GM18873 (cell line): ENCODE measurements around the gene CCHCR1.
"Not testable (repeated sequence)": the region's sequence is repeated elsewhere in the genome, so short reads cannot be mapped to it uniquely, and the experiment has no call there.

Experiments
- ATAC-seq: cut with Tn5 transposase; IDR thresholded peaks from one replicate; pipeline ENCODE4 v1.9.1; 2021; ENCODE audit warnings: mild to moderate bottlenecking, moderate library complexity, moderate number of reproducible peaks; ENCODE audit not compliant: unreplicated experiment, low FRiP score

CCHCR1 gene

GRCh38 chr6:31164475-31165063 is 7.0 kb upstream of the CCHCR1 start:
- not testable (repeated sequence) for ATAC-seq

GRCh38 chr6:31163922-31164321 is 6.3 kb upstream of the CCHCR1 start:
- ATAC-seq = no peak

DNA sequence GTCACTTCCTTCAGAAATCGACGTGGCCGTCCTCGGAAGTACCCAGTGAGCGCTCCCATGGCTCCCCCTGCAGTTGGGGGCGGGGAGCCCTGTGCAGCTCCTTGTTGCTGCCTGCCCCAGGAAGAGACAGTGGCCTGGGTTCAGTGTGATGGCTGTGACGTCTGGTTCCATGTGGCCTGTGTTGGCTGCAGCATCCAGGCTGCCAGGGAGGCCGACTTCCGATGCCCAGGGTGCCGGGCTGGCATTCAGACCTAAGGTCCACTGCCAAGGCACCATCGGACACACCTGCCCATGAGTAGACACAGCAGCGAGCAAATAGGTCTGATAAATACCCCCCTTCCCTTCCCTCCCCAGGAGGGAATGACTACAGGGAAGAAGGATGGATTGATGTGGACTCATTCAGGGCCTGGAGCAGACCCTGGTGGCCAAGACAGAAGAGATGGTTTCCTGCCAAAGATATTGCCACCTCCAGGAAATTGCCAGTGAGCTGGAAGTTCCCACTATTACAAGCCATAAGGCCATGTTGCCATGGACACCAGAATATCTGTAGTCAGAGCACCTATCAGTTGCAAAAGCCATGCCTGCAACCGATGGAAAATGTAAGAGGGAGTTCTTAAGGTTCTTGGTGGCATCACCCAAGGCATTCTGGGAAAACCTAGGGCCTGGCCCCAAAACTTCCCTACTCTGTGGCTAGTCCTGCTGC is 5.0 kb upstream of the CCHCR1 start:
- ATAC-seq = no peak

- no peak for ATAC-seq
Observed at GRCh38 chr6:31161216-31162126, 3.9 kb upstream of the CCHCR1 start.

DNA sequence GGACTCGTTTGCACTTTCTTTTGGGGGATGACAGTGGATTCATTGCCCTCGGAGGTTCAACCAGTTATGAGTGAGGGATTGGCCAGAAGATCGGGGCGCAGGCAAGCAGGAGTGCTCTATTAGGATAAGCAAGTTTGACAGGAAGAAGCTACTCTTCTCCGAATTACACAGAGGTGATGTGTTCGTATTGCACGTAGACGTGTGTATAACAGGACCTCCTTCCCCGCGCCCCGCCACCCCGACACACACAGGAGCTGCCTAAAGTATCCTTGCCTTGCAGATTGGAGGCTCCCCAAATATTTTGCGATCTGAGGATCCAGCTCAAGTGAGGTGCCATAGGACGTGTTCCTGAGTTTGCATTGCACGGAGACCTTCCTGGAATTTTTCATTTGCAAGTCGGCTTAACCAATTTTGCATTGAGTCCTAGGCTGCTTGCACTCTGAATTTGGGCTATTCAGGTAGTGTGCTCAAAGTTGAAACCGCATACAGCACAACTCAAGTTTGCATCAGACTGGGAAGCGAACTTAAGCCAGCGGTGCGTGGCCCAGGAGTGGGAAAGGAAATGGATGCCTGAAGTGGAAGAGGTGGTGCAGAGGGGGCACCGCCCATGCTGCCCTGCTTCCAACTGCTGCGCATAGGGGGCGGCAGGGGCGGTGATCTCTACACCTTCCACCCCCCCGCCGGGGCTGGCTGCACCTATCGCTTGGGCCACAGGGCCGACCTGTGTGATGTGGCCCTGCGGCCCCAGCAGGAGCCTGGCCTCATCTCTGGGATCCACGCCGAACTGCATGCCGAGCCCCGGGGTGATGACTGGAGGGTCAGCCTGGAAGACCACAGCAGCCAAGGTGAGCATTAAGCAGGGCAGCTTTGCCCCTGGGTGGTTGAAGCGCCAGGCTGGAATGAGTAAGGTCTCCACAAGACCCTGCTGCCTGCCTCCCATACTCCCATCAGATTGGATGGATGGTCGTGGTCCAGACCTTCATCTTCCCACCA is 1.6 kb upstream of the CCHCR1 start:
- no peak for ATAC-seq

DNA sequence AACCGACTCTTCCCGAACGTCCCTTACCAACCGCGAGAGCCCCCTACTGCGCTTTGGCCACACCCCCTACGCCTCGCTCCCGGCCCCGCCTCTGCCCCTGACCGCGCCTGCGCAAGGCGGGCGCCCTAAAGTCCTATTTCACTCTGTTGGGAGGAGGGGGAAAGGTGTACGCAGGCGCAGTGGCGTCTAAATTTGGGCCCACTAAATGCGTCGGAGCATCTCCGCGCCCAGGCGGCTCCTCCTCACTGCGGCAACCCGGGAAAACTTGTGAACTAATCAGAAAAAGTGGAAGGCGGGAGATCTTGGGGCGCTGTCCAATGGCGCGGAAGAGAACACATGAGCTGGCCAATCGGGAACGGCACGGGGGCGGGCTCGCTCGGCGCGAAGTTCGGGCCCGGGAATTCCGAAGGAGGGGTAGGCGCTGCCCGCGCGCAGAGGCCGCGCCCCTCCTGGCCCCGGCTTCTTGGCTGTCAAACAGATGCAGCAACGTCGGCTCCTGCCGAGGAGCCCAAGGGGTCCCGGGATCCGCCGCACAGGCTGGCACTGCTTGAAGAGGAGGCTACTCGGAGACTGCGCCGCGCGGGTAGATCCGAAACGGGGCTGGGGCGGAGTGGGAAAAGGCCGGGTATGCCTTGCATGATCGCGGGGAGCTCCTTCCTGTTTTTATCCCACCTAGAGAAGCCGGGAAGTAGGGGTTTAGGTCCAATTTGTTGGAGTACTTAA is 699 bp upstream of the CCHCR1 start, which contains the start of gene TCF19:
TCF19 (plus strand) TSS at position 450 of the 723 bp plus-strand sequence. CDS start 881 bp downstream, outside the sequence.
- ATAC-seq = peak; percentile 82

GRCh38 chr6:31156641-31157040 is 961 bp downstream of the CCHCR1 start:
- no peak for ATAC-seq

GRCh38 chr6:31154436-31154835 is 3.2 kb downstream of the CCHCR1 start:
- ATAC-seq = no peak

GRCh38 chr6:31152781-31153180 is 4.8 kb downstream of the CCHCR1 start:
- no peak for ATAC-seq

- ATAC-seq = no peak
Observed at GRCh38 chr6:31149827-31150447, 7.7 kb downstream of the CCHCR1 start.

DNA sequence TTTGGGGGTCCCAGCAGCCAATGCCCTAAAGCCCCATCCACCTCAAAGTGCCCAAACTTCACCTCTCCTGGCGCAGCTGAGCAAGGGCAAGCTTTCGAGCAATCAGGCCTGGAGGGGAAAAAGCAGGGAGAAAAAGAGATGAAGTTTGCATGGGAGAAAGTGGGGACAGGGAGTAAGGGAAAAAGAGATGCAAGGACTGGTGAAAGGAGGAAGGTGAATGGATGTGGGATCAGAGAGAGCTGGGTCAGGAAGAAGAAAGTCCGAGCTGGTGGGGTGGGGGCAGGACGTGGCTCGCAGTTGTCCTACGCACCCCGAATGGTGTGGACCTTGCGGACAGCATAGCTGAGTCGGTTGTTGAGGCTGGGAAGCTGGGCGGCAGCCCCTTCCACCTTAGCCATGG is 12.2 kb downstream of the CCHCR1 start:
- no peak for ATAC-seq

GRCh38 chr6:31144970-31145340 is 12.6 kb downstream of the CCHCR1 start:
- ATAC-seq = no peak

DNA sequence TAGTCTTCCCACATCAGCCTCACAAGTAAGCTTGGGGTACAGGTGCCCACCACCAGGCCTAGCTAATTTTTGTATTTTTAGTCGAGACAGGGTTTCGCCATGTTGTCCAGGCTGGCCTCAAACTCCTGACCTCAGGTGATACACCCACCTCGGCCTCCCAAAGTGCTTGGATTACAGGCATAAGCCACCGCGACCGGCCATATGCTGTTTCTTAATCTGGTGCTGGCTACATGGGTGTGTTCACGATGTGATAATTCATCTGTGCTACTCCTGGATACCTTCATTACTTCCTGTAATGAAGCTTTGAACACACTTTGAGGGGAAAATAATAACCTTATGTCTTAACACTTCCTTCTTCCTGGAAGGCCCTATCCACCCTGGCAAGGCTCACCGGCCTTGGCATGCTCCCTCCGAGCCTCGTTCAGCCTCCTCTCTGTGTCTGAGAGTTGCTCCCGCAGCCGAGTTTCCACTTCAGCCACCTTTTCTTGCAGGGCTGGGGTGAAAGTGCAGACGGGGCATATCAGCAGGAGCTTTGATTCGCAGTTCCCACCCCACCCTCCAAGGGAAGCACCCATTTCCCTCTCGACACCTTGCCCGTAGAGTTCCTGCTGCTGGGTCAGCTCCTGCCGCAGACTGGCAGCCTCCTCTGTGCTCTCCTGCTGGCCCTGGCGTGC is 13.2 kb downstream of the CCHCR1 start:
- no peak for ATAC-seq

DNA sequence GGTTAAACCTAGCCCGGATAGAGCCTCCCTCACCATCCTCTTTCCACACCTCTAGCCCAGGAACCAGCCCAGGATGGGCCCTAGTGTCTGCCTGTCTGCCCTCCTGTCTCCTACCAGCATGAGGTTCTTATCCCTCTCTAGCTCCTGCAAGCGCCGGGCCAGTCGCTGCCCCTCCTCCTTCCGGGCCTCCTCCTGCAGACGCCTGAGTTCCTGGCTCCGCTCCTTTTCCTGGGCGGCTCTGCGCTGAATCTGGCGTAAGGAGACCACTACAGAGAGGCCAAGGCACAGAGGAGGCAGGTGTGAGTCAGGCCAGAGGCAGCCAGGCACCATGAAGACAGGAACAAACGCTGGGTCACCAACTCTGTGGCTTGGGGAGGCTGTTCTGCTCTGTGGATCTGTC is 14.5 kb downstream of the CCHCR1 start:
- no peak for ATAC-seq

DNA sequence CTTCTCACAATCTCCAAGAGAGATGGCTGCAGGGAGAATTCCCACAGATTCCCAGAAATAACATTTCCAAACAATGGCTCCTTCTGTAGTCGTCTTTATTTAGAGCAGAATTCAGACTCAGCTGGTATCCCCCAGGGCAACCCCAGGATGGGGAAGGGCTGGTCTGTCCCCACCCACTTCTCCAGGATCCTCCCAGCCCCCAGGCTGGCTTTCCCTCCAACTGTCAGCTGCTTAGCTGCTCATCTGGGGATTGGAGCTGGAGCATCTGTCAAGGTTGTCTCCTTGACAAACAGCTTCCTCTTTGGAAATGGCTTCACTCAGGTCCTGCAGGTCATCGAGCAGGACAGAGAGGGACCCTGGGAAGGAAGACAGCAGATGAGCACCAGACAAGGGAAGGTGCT is 15.2 kb downstream of the CCHCR1 start:
- ATAC-seq = no peak

GRCh38 chr6:31140643-31141042 is 17.0 kb downstream of the CCHCR1 start:
- no peak for ATAC-seq

DNA sequence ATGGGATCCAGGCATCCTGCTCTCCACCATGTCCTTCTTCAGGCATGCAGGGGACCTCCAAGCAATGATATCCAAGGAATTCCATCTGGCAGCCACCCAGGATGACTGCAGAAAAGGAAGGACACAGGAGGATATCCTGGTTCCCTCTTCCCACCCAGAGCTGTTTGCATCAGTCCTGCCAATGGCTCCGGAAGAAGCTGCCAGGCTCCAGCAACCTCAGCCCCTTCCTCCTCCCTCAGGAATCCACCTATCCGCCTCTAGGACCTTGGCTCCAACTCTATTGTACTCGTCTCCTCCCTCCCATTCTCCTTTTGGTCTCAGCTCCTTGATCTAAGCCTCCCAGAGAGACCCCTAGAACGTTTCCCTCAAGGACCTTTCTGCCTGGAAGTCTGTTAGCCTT is 18.0 kb downstream of the CCHCR1 start:
- no peak for ATAC-seq

DNA sequence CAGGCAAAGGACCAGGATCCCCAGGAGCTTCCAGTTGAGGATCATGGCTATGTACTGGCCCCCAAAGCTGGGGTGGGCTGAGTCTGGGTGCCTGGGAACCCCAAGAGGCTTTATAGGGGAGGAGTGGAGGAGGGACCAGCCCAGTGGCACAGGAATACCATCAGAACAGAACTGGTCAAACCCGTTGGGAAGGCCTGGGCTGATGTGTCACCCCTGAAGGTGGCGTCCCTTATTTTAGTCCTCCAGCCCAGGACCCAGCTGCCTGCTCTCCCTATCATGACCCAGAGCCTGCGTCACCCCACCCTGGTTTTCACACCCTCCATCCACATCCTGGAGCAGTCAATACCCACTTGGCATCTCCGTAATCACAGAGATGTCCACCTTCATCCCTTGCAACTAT is 18.6 kb downstream of the CCHCR1 start, which contains the start of gene PSORS1C2:
PSORS1C2 (minus strand) TSS at position 85 of the 400 bp plus-strand sequence; CDS start at position 45, 40 bp downstream.
- ATAC-seq = no peak
